HCT116 (cell line): ENCODE results near the gene CAMK2G. TPM values are rescaled to one million over a fixed set of nuclear protein-coding genes. Genes with fewer than 3 reads are reported as not detected.

Experiments
- ATAC-seq: fragments of 200-7000 bp; cut with Tn5 transposase; 2 replicates; pipeline ENCODE4 v1.9.1; 2020; ENCODE audit warnings: mild to moderate bottlenecking, moderate library complexity
- BruUV-seq: library from RNA; stranded (reverse); fragments of 400-500 nt; replicated peaks from 2 replicates; lab custom pipeline; 2021; lab: Mats Ljungman, UMichigan
- CTCF ChIA-PET: fragments of 300-600 bp; sonication (Branson Sonifier 250); formaldehyde crosslinking; loops from one replicate; lab custom pipeline; 2021; ENCODE audit warnings: antibody characterized with exemption; lab: Charles Lee
- POLR2A ChIA-PET: fragments of 300-600, 350-600 bp; sonication (Branson Sonifier 250); formaldehyde crosslinking; loops from one replicate; lab custom pipeline; 2021; ENCODE audit warnings: antibody characterized with exemption; lab: Charles Lee
- RAD21 ChIA-PET, 2 experiments: fragments of 300-600 bp; sonication (Branson Sonifier 250); formaldehyde crosslinking; loops; one replicate each; lab custom pipeline; 2023; ENCODE audit warnings: low total read pairs in 2 of 2; ENCODE audit not compliant: uncharacterized antibody in 2 of 2, unreplicated experiment in 2 of 2, low non-redundant PET in 1 of 2; lab: Charles Lee
- DNase-seq: peaks from one replicate; pipeline ENCODE4 v3.0.0-alpha.2; 2010; ENCODE audit warnings: low read depth, low spot score
- H2AFZ ChIP-seq: fragments of 200-600 bp; shearing (Covaris generic), sonication (generic); 2 replicates; pipeline ENCODE4 v1.6.1; 2017; ENCODE audit warnings: low read depth, mixed run types, mixed read lengths, antibody characterized with exemption, low read length; ENCODE audit not compliant: poor library complexity, severe bottlenecking
- H3K27ac ChIP-seq: 2 replicates; pipeline ENCODE4 v1.5.1; 2012; ENCODE audit warnings: low read depth, low read length
- H3K27me3 ChIP-seq: fragments of 200-600 bp; sonication (generic); 2 replicates; pipeline ENCODE4 v1.6.1; 2016; ENCODE audit warnings: mixed run types, low read length, mixed read lengths; ENCODE audit not compliant: insufficient read depth
- H3K36me3 ChIP-seq, 2 experiments: fragments of 200-500 bp in 1 of 2; fragments of 200-600 bp in 1 of 2; sonication (Bioruptor generic) in 1 of 2; sonication (generic) in 1 of 2; 2 replicates each; pipeline versions ENCODE4 v1.5.1 to v1.6.1; 2014 to 2016; ENCODE audit warnings: low read length in 2 of 2, inconsistent platforms in 1 of 2, mixed read lengths in 1 of 2, mixed run types in 1 of 2; ENCODE audit not compliant: insufficient read depth in 2 of 2, control insufficient read depth in 1 of 2
- H3K4me1 ChIP-seq, 2 experiments: fragments of 200-600 bp in 1 of 2; sonication (generic) in 1 of 2; 2 replicates each; pipeline versions ENCODE4 v1.5.1 to v1.6.1; 2012 to 2017; ENCODE audit warnings: low read length in 2 of 2, inconsistent platforms in 1 of 2, mild to moderate bottlenecking in 1 of 2, mixed read lengths in 1 of 2, mixed run types in 1 of 2, moderate library complexity in 1 of 2; ENCODE audit not compliant: insufficient read depth in 2 of 2, control insufficient read depth in 1 of 2
- H3K4me2 ChIP-seq: fragments of 200-600 bp; sonication (generic); 2 replicates; pipeline ENCODE4 v1.6.1; 2017; ENCODE audit warnings: mixed run types, low read length, mixed read lengths
- H3K4me3 ChIP-seq, 2 experiments: fragments of 200-600 bp in 1 of 2; sonication (generic) in 1 of 2; replicated peaks in 1 of 2; 2 replicates each; pipeline ENCODE4 v1.5.1; 2011 to 2016; ENCODE audit warnings: low read length in 2 of 2, control low read depth in 1 of 2, low read depth in 1 of 2, mild to moderate bottlenecking in 1 of 2, mixed read lengths in 1 of 2, mixed run types in 1 of 2
- H3K79me2 ChIP-seq: fragments of 200-600 bp; sonication (generic); 2 replicates; pipeline ENCODE4 v1.6.1; 2017; ENCODE audit warnings: mild to moderate bottlenecking, mixed run types, low read length, moderate library complexity, mixed read lengths; ENCODE audit not compliant: insufficient read depth
- H3K9ac ChIP-seq: fragments of 200-600 bp; sonication (generic); 2 replicates; pipeline ENCODE4 v1.6.1; 2016; ENCODE audit warnings: low read length, mixed read lengths
- H3K9me2 ChIP-seq: fragments of 200-600 bp; sonication (generic), shearing (Covaris generic); 2 replicates; pipeline ENCODE4 v1.6.1; 2017; ENCODE audit warnings: mixed run types, mild to moderate bottlenecking, moderate library complexity; ENCODE audit not compliant: insufficient read depth
- H3K9me3 ChIP-seq, 2 experiments: fragments of 200-500 bp in 1 of 2; fragments of 200-600 bp in 1 of 2; sonication (Bioruptor generic) in 1 of 2; sonication (generic) in 1 of 2; 2 replicates each; pipeline ENCODE4 v1.6.1; 2014 to 2017; ENCODE audit warnings: low read length in 2 of 2, mixed read lengths in 2 of 2, inconsistent platforms in 1 of 2, low read depth in 1 of 2, mild to moderate bottlenecking in 1 of 2, mixed run types in 1 of 2, moderate library complexity in 1 of 2; ENCODE audit not compliant: control insufficient read depth in 1 of 2, insufficient read depth in 1 of 2
- H4K20me1 ChIP-seq: fragments of 200-600 bp; sonication (generic), shearing (Covaris generic); 2 replicates; pipeline ENCODE4 v1.6.1; 2017; ENCODE audit warnings: mixed run types, mild to moderate bottlenecking, moderate library complexity; ENCODE audit not compliant: insufficient read depth
- ATF3 ChIP-seq: IDR thresholded peaks from 2 replicates; pipeline ENCODE4 v1.6.1; 2012
- CTCF ChIP-seq, 3 experiments: fragments of 200-600 bp in 1 of 3; sonication (generic) in 1 of 3; IDR thresholded peaks in 2 of 3; conservative IDR thresholded peaks in 1 of 3; 2 replicates each; pipeline ENCODE4 v1.5.1; 2012 to 2017; ENCODE audit warnings: low read depth in 2 of 3, low read length in 2 of 3, antibody characterized with exemption in 1 of 3, borderline replicate concordance in 1 of 3, control low read depth in 1 of 3, mild to moderate bottlenecking in 1 of 3, mixed read lengths in 1 of 3, mixed run types in 1 of 3, moderate library complexity in 1 of 3; ENCODE audit not compliant: insufficient read depth in 1 of 3
- EGR1 ChIP-seq: IDR thresholded peaks from 2 replicates; pipeline ENCODE4 v1.6.1; 2012; ENCODE audit warnings: low read depth
- EZH2 ChIP-seq: fragments of 200-600 bp; sonication (generic); IDR thresholded peaks from 2 replicates; pipeline ENCODE4 v1.6.1; 2017; ENCODE audit warnings: antibody characterized with exemption, mixed run types
- EZH2phosphoT487 ChIP-seq: fragments of 200-600 bp; IDR thresholded peaks from 2 replicates; pipeline ENCODE4 v1.6.1; 2018; ENCODE audit warnings: antibody characterized with exemption, borderline replicate concordance
- JUND ChIP-seq: IDR thresholded peaks from 2 replicates; pipeline ENCODE4 v1.6.1; 2012
- POLR2A ChIP-seq: IDR thresholded peaks from 2 replicates; pipeline ENCODE4 v1.7.0; 2011; ENCODE audit warnings: borderline replicate concordance; ENCODE audit not compliant: insufficient read depth, insufficient read length; ENCODE audit errors: extremely low read depth
- RAD21 ChIP-seq: IDR thresholded peaks from 2 replicates; pipeline ENCODE4 v1.6.1; 2012; ENCODE audit warnings: low read depth, mild to moderate bottlenecking
- SIN3A ChIP-seq: IDR thresholded peaks from 2 replicates; pipeline ENCODE4 v1.6.1; 2012; ENCODE audit warnings: low read depth
- SRF ChIP-seq: IDR thresholded peaks from 2 replicates; pipeline ENCODE4 v1.6.1; 2012; ENCODE audit warnings: low read depth
- TCF7L2 ChIP-seq: IDR thresholded peaks from 2 replicates; pipeline ENCODE4 v1.7.0; 2011; ENCODE audit warnings: borderline replicate concordance, inconsistent platforms; ENCODE audit not compliant: insufficient read depth, insufficient read length; ENCODE audit errors: extremely low read depth
- YY1 ChIP-seq: IDR thresholded peaks from 2 replicates; pipeline ENCODE4 v1.6.1; 2011; ENCODE audit warnings: low read length, low read depth, moderate library complexity, mild to moderate bottlenecking; ENCODE audit not compliant: insufficient replicate concordance; ENCODE audit errors: extremely low read depth
- ZFX ChIP-seq: fragments of 450-650 bp; IDR thresholded peaks from 2 replicates; pipeline ENCODE4 v1.6.1; 2017
- intact Hi-C: fragments of 100-400 bp; cut with micrococcal nuclease; formaldehyde crosslinking; loops from 2 replicates; pipeline ENCODE4 v1.10.0; 2022
- total RNA-seq: library from RNA; stranded (reverse); gene quantifications from one replicate; pipeline ENCODE4 v1.2.1, GENCODE V29; 2021; ENCODE audit not compliant: unreplicated experiment

Gene CAMK2G
- total RNA-seq, 1 experiment from 2014 or later, result 28.3 TPM

- H3K27ac ChIP-seq, result no peak overlapping the region
- H2AFZ ChIP-seq, result no peak overlapping the region
- H3K27me3 ChIP-seq, result no peaks in the 10 kb centered on the region
- no TSS peak for BruUV-seq
- H3K36me3 ChIP-seq, result peaks cover 11 to 22% of the 10 kb centered on the region in 2 experiments; a peak in 3 of 4 replicates
- DNase-seq (no peak), ATAC-seq (no peak)
- intact Hi-C loops, result no loop called here
- no peak overlapping the region for H3K4me2 ChIP-seq
- POLR2A ChIA-PET, result no interaction called here
- no peaks in the 10 kb centered on the region for H4K20me1 ChIP-seq
- H3K79me2 ChIP-seq, result peaks cover 5% of the 10 kb centered on the region; the same call in 1 of the 2 replicates
- H3K4me1 ChIP-seq, result peaks cover 4 to 22% of the 10 kb centered on the region in 2 experiments; a peak in 3 of 4 replicates
- no peaks in the 10 kb centered on the region for H3K9me3 ChIP-seq
- no peak overlapping the region for H3K9ac ChIP-seq
- CTCF ChIA-PET, result no interaction called here
- RAD21 ChIA-PET, result no interaction called here
- no peaks in the 10 kb centered on the region for H3K9me2 ChIP-seq
- H3K4me3 ChIP-seq, result no peak overlapping the region
- TF ChIP-seq CTCF (IDR thresholded peaks at IDR 0.05 in 2 of 3, conservative IDR thresholded peaks at IDR 0.05 in 1 of 3; ENCODE audit: borderline replicate concordance in 1 of 3, insufficient read depth in 1 of 3, low read depth in 2 of 3, low read length in 2 of 3) (no peak), RAD21 (no peak), JUND (no peak), EZH2 (no peak), POLR2A (no peak), SIN3A (no peak), EGR1 (no peak), SRF (no peak), ZFX (no peak), TCF7L2 (no peak), EZH2phosphoT487 (no peak), ATF3 (no peak), YY1 (no peak)
Observed at GRCh38 chr10:73807471-73807870, 66.9 kb downstream of the CAMK2G start.
